Measurements from ENCODE around the gene SLC23A2.

DNA sequence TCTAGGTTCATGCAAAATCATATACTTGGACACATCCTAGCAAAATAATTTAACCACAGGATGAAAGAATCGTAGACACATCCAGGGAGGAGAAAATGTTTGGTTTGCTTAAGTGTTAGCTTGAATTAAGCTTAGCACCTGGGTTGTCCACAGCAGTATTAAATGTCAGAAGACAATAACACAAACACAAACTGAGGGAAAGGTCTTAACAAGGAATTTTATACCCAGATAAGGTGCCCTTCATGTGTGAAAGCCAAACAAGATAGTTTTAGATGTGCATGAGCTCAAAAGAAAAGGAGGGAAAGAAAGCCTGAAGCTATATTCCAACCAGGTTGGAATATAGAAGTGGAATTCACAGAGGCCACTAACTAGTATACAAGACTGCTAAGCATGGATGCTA, 49.1 kb downstream of the SLC23A2 start:
- TF ChIP-seq CTCF (conservative IDR thresholded peaks at IDR 0.05; ENCODE audit: low read length) (no peak), EZH2phosphoT487 (IDR thresholded peaks at IDR 0.05; ENCODE audit: borderline replicate concordance, low read depth, low read length) (no peak)
